Stimulated activated CD8-positive, alpha-beta memory T cell treated with anti-CD3 and anti-CD28 coated beads, Interleukin-2, amount 100 ng/mL, for 48 hours (primary cell): Measurements from ENCODE around the gene ATG9B.

Source experiments
- DNase-seq, 2 donors: peaks; one replicate each; pipeline ENCODE4 v3.0.0-alpha.2; 2020; ENCODE audit warnings: low read depth in 2 of 2

Gene ATG9B

GRCh38 chr7:150981644-150982043 lies 42.6 kb downstream of the ATG9B start:
- DNase-seq: no peak

- no peak for DNase-seq
These were observed 43.6 kb downstream of the ATG9B start for GRCh38 chr7:150980663-150981062.

- no peak for DNase-seq
These were observed 44.4 kb downstream of the ATG9B start for GRCh38 chr7:150979713-150980390.

GRCh38 chr7:150978126-150978789 lies 46.0 kb downstream of the ATG9B start, which contains the start of gene KCNH2:
Gene KCNH2 (minus strand): TSS chr7:150978321. CDS start chr7:150977913, 408 bp downstream.
- no peak for DNase-seq

- DNase-seq: no peak
These were observed 46.7 kb downstream of the ATG9B start for GRCh38 chr7:150977382-150978125.

- DNase-seq: no peak
These were observed 47.5 kb downstream of the ATG9B start for GRCh38 chr7:150976529-150977381.

GRCh38 chr7:150975536-150976319 lies 48.6 kb downstream of the ATG9B start:
- no peak for DNase-seq

- peak; percentile 52 to 73 for DNase-seq
These were observed 49.6 kb downstream of the ATG9B start for GRCh38 chr7:150974468-150975391.

- DNase-seq: no peak
These were observed 50.5 kb downstream of the ATG9B start for GRCh38 chr7:150973571-150974451.

- DNase-seq: no peak
These were observed 51.6 kb downstream of the ATG9B start for GRCh38 chr7:150972741-150973140.

- DNase-seq: no peak
These were observed 52.2 kb downstream of the ATG9B start for GRCh38 chr7:150972023-150972468.

GRCh38 chr7:150971242-150972022 lies 52.9 kb downstream of the ATG9B start:
- no peak for DNase-seq

- DNase-seq: no peak
These were observed 53.9 kb downstream of the ATG9B start for GRCh38 chr7:150970424-150970823.

GRCh38 chr7:150969475-150969874 lies 54.8 kb downstream of the ATG9B start:
- no peak for DNase-seq

GRCh38 chr7:150968734-150969372 lies 55.4 kb downstream of the ATG9B start:
- no peak for DNase-seq

GRCh38 chr7:150968056-150968733 lies 56.1 kb downstream of the ATG9B start:
- no peak for DNase-seq

- DNase-seq: no peak
These were observed 56.9 kb downstream of the ATG9B start for GRCh38 chr7:150967349-150967748.
